Activated T-helper 1 cell treated with anti-CD3 and anti-CD28 coated beads, Interleukin-2, amount 50 U/mL, for 16 hours (primary cell): ENCODE measurements around the gene ATL1.
"Not testable (repeated sequence)": the region's sequence is repeated elsewhere in the genome, so short reads cannot be mapped to it uniquely, and the experiment has no call there.

ENCODE experiments used
- DNase-seq, 2 donors: peaks; one replicate each; pipeline ENCODE4 v3.0.0-alpha.2; 2020; ENCODE audit warnings: low read depth in 1 of 2, low spot score in 1 of 2

Gene ATL1

GRCh38 chr14:50647753-50648152, 87.8 kb downstream of the ATL1 start:
- DNase-seq = no peak

GRCh38 chr14:50649691-50650090, 89.7 kb downstream of the ATL1 start:
- no peak for DNase-seq

- no peak for DNase-seq
These were observed 96.8 kb downstream of the ATL1 start for GRCh38 chr14:50656776-50657175.

- DNase-seq = no peak
These were observed 97.8 kb downstream of the ATL1 start for GRCh38 chr14:50657753-50658152.

- no peak for DNase-seq
These were observed 98.3 kb downstream of the ATL1 start for GRCh38 chr14:50658203-50658602.

- DNase-seq = no peak
These were observed 99.5 kb downstream of the ATL1 start for GRCh38 chr14:50659327-50659974.

GRCh38 chr14:50664579-50664978, 104.6 kb downstream of the ATL1 start:
- DNase-seq = not testable (repeated sequence)

- not testable (repeated sequence) for DNase-seq
These were observed 105.4 kb downstream of the ATL1 start for GRCh38 chr14:50665300-50665699.

GRCh38 chr14:50666772-50667683, 107.1 kb downstream of the ATL1 start:
- no peak for DNase-seq

GRCh38 chr14:50667684-50667995, 107.7 kb downstream of the ATL1 start:
- peak in 1 of 2 donors; percentile 4 for DNase-seq

GRCh38 chr14:50667996-50668825, 108.3 kb downstream of the ATL1 start, which contains the start of gene SAV1:
Gene SAV1, minus strand, starts transcription at chr14:50668306. Its CDS starts 339 bp downstream, at chr14:50667967.
- DNase-seq = peak; percentile 4 to 27

- no peak for DNase-seq
These were observed 108.8 kb downstream of the ATL1 start for GRCh38 chr14:50668826-50669143.

- DNase-seq = no peak
These were observed 109.6 kb downstream of the ATL1 start for GRCh38 chr14:50669441-50669986.

GRCh38 chr14:50670196-50670865, 110.4 kb downstream of the ATL1 start:
- DNase-seq = no peak

- no peak for DNase-seq
These were observed 110.9 kb downstream of the ATL1 start for GRCh38 chr14:50670866-50671256.

GRCh38 chr14:50675597-50675996, 115.7 kb downstream of the ATL1 start:
- no peak for DNase-seq

GRCh38 chr14:50676814-50677516, 117.0 kb downstream of the ATL1 start:
- no peak for DNase-seq

- no peak for DNase-seq
These were observed 117.7 kb downstream of the ATL1 start for GRCh38 chr14:50677527-50678063.

- no peak for DNase-seq
These were observed 118.2 kb downstream of the ATL1 start for GRCh38 chr14:50678163-50678562.

GRCh38 chr14:50679674-50680073, 119.7 kb downstream of the ATL1 start:
- no peak for DNase-seq
